Measurements from ENCODE around the gene TUG1.

TUG1 gene

GRCh38 chr22:30944986-30945385 is 24.1 kb upstream of the TUG1 start:
- no peak overlapping the region for H3K4me3 ChIP-seq (ENCODE audit: control insufficient read depth, low read depth, low read length)
- TF ChIP-seq, protein P1, sequence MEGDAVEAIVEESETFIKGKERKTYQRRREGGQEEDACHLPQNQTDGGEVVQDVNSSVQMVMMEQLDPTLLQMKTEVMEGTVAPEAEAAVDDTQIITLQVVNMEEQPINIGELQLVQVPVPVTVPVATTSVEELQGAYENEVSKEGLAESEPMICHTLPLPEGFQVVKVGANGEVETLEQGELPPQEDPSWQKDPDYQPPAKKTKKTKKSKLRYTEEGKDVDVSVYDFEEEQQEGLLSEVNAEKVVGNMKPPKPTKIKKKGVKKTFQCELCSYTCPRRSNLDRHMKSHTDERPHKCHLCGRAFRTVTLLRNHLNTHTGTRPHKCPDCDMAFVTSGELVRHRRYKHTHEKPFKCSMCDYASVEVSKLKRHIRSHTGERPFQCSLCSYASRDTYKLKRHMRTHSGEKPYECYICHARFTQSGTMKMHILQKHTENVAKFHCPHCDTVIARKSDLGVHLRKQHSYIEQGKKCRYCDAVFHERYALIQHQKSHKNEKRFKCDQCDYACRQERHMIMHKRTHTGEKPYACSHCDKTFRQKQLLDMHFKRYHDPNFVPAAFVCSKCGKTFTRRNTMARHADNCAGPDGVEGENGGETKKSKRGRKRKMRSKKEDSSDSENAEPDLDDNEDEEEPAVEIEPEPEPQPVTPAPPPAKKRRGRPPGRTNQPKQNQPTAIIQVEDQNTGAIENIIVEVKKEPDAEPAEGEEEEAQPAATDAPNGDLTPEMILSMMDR (IDR thresholded peaks at IDR 0.05; ENCODE audit: control insufficient read depth, insufficient read depth, low read depth, low read length, missing control alignments): no peak
- DNase-seq (ENCODE audit: low read depth): no peak

DNA sequence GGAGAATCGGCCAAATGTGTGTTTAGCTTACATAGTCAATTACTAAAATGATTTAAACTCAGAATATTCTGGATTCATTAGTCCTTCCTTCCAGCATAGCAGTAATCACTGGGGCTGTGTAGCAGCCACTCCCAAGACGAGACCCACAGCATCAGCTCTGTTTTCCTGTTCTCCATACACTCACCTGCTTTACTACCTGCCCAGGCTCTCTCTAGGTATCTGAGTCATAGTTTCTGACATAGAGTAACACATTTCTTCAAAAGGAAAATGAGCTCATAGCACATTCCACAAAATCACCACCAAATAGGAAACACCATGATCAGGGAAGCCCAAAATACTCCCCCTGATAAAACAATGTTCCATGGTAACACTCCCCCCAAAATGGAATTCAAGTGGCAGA is 23.4 kb upstream of the TUG1 start:
- TF ChIP-seq, protein P1 (IDR thresholded peaks at IDR 0.05; ENCODE audit: control insufficient read depth, insufficient read depth, low read depth, low read length, missing control alignments): no peak
- no peak overlapping the region for H3K4me3 ChIP-seq (ENCODE audit: control insufficient read depth, low read depth, low read length)
- DNase-seq (ENCODE audit: low read depth): no peak

GRCh38 chr22:30946354-30946753 is 22.7 kb upstream of the TUG1 start:
- no peak for DNase-seq (ENCODE audit: low read depth)
- TF ChIP-seq, protein P1 (IDR thresholded peaks at IDR 0.05; ENCODE audit: control insufficient read depth, insufficient read depth, low read depth, low read length, missing control alignments): no peak
- no peak overlapping the region for H3K4me3 ChIP-seq (ENCODE audit: control insufficient read depth, low read depth, low read length)

DNA sequence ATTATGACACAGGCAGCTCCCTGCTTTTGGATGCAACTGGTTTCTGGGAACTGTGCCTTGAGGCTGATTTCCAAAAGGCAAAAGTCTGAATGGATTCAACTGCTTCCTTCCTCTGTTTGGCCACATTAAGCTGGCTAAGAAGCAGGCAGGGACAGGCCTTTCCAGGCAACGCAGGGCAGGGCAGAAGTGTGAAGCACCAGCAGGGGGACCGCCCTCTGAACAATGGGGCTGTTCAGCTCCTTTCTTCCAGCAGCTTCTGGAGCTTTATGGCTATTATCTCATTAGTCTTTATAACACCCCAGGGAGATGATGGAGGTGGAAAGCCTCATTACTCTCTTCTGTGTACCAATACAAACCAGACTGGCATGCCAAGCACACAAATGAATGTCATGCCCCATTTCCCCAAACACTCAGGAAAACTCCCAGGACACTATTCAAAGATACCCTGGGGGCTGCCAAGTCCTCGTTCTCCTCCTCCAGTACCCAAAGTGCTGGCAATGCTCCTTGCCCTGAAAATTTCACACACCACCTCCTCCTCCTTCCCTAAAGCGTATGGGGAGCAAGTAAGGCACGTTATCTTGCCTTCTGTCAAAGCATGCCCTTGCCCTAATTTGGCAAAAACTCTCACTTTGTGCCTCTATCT is 21.8 kb upstream of the TUG1 start:
- H3K4me3 ChIP-seq (ENCODE audit: control insufficient read depth, low read depth, low read length): no peak overlapping the region
- TF ChIP-seq, protein P1 (IDR thresholded peaks at IDR 0.05; ENCODE audit: control insufficient read depth, insufficient read depth, low read depth, low read length, missing control alignments): no peak
- DNase-seq (ENCODE audit: low read depth): no peak

- H3K4me3 ChIP-seq (ENCODE audit: control insufficient read depth, low read depth, low read length): no peak overlapping the region
- DNase-seq (ENCODE audit: low read depth): no peak
- TF ChIP-seq, protein P1 (IDR thresholded peaks at IDR 0.05; ENCODE audit: control insufficient read depth, insufficient read depth, low read depth, low read length, missing control alignments): peak; percentile 52
Observed at GRCh38 chr22:30947816-30948454, 21.1 kb upstream of the TUG1 start.

DNA sequence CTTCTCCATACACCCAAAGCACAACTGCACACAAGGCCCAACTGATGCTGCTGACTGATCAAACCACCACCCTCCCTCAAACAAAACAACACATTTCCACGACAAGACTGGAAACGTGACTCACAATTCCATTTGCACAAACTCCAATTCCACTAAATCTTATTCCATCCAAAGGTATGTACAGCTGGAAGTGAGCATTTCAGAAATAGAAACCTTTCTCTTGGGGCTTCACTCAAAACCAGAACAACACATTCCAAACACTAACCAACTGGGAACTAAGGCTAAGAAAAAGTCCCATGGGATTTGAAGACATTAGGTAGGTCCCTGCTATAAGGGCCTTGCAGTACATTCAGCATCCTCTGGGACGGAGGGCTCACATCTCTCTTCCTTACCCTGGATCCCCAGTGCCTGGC is 20.1 kb upstream of the TUG1 start:
- TF ChIP-seq, protein P1 (IDR thresholded peaks at IDR 0.05; ENCODE audit: control insufficient read depth, insufficient read depth, low read depth, low read length, missing control alignments): no peak
- DNase-seq (ENCODE audit: low read depth): no peak
- no peak overlapping the region for H3K4me3 ChIP-seq (ENCODE audit: control insufficient read depth, low read depth, low read length)
